Fibroblast of mammary gland (primary cell): ENCODE measurements around the gene CRYBB2.

Experiments
- DNase-seq: peaks from one replicate; pipeline ENCODE4 v3.0.0-alpha.2; 2010; ENCODE audit warnings: low read depth
- H3K4me3 ChIP-seq: 2 replicates; pipeline ENCODE4 v1.5.1; 2011; ENCODE audit warnings: low read depth, mild to moderate bottlenecking, low read length, moderate library complexity; ENCODE audit not compliant: control insufficient read depth
- CTCF ChIP-seq: conservative IDR thresholded peaks from 2 replicates; pipeline ENCODE4 v1.5.1; 2011; ENCODE audit warnings: low read depth, low read length, inconsistent platforms; ENCODE audit not compliant: control insufficient read depth, insufficient read depth

CRYBB2 gene

GRCh38 chr22:25186140-25186539 is 33.3 kb upstream of the CRYBB2 start:
- H3K4me3 ChIP-seq: no peak overlapping the region
- no peak for DNase-seq
- no peak for TF ChIP-seq CTCF

GRCh38 chr22:25187469-25187868 is 32.0 kb upstream of the CRYBB2 start:
- DNase-seq: no peak

GRCh38 chr22:25192406-25192805 is 27.0 kb upstream of the CRYBB2 start:
- TF ChIP-seq CTCF: no peak
- no peak overlapping the region for H3K4me3 ChIP-seq
- no peak for DNase-seq

More at GRCh38 chr22:25187469-25187868, 32.0 kb upstream of the CRYBB2 start:
- TF ChIP-seq CTCF: no peak
- H3K4me3 ChIP-seq: no peak overlapping the region

GRCh38 chr22:25193130-25193529 is 26.3 kb upstream of the CRYBB2 start:
- no peak for TF ChIP-seq CTCF
- DNase-seq: no peak
- H3K4me3 ChIP-seq: no peak overlapping the region

GRCh38 chr22:25193548-25193947 is 25.9 kb upstream of the CRYBB2 start:
- DNase-seq: no peak
- no peak for TF ChIP-seq CTCF
- no peak overlapping the region for H3K4me3 ChIP-seq

- no peak for DNase-seq
- no peak for TF ChIP-seq CTCF
- H3K4me3 ChIP-seq: no peak overlapping the region
Measured at GRCh38 chr22:25196326-25196725, 23.1 kb upstream of the CRYBB2 start.

- no peak overlapping the region for H3K4me3 ChIP-seq
- DNase-seq: no peak
- no peak for TF ChIP-seq CTCF
Measured at GRCh38 chr22:25197340-25197739, 22.1 kb upstream of the CRYBB2 start.
